OCI-M1 (cell line): ENCODE data around the gene CHRM5.
"Not testable (repeated sequence)": the region's sequence is repeated elsewhere in the genome, so short reads cannot be mapped to it uniquely, and the experiment has no call there.

Experiments
- DNase-seq: peaks from one replicate; lab custom pipeline; 2025; lab: John Stamatoyannopoulos, UW

Gene CHRM5

GRCh38 chr15:34038871-34039789 lies 70.8 kb downstream of the CHRM5 start, which contains the start of gene AVEN:
Gene AVEN (minus strand): TSS chr15:34039204. CDS start chr15:34039046, 158 bp downstream.
- DNase-seq, result peak; percentile 64

GRCh38 chr15:34039790-34040113 lies 71.5 kb downstream of the CHRM5 start:
- peak; percentile 64 for DNase-seq

- peak; percentile 51 for DNase-seq
These were observed 75.1 kb downstream of the CHRM5 start for GRCh38 chr15:34043391-34043790.

- DNase-seq, result no peak
These were observed 75.5 kb downstream of the CHRM5 start for GRCh38 chr15:34043813-34044212.

- DNase-seq, result no peak
These were observed 78.3 kb downstream of the CHRM5 start for GRCh38 chr15:34046471-34047145.

GRCh38 chr15:34047893-34048775 lies 79.8 kb downstream of the CHRM5 start:
- DNase-seq, result no peak

- no peak for DNase-seq
These were observed 80.8 kb downstream of the CHRM5 start for GRCh38 chr15:34049112-34049511.

GRCh38 chr15:34050385-34050784 lies 82.1 kb downstream of the CHRM5 start:
- DNase-seq, result not testable (repeated sequence)

- DNase-seq, result no peak
These were observed 85.9 kb downstream of the CHRM5 start for GRCh38 chr15:34054081-34054707.

GRCh38 chr15:34055868-34056595 lies 87.7 kb downstream of the CHRM5 start:
- DNase-seq, result no peak

GRCh38 chr15:34056911-34057310 lies 88.6 kb downstream of the CHRM5 start:
- DNase-seq, result no peak

- no peak for DNase-seq
These were observed 91.2 kb downstream of the CHRM5 start for GRCh38 chr15:34059476-34059875.

GRCh38 chr15:34059946-34060345 lies 91.6 kb downstream of the CHRM5 start:
- no peak for DNase-seq

- DNase-seq, result no peak
These were observed 96.1 kb downstream of the CHRM5 start for GRCh38 chr15:34064438-34064837.

- DNase-seq, result no peak
These were observed 97.0 kb downstream of the CHRM5 start for GRCh38 chr15:34065261-34065660.

- DNase-seq, result no peak
These were observed 97.6 kb downstream of the CHRM5 start for GRCh38 chr15:34065941-34066340.

GRCh38 chr15:34070003-34070402 lies 101.7 kb downstream of the CHRM5 start:
- peak; percentile 58 for DNase-seq

GRCh38 chr15:34076785-34077184 lies 108.5 kb downstream of the CHRM5 start:
- DNase-seq, result no peak

- no peak for DNase-seq
These were observed 110.6 kb downstream of the CHRM5 start for GRCh38 chr15:34078900-34079299.

- peak; percentile 27 for DNase-seq
These were observed 111.6 kb downstream of the CHRM5 start for GRCh38 chr15:34079904-34080303.

GRCh38 chr15:34084086-34084485 lies 115.8 kb downstream of the CHRM5 start:
- DNase-seq, result no peak
